ENCODE results near the gene ELAPOR1.
A peak's percentile ranks its signal among the peaks of the same experiment; 100 is the strongest.

The ELAPOR1 gene

GRCh38 chr1:109083923-109084322, 30.0 kb upstream of the ELAPOR1 start:
- Histone ChIP-seq H3K36me3 (ENCODE audit: control insufficient read depth, insufficient read depth, low read length) (no peaks in the 10 kb centered on the region), H3K27ac (ENCODE audit: insufficient read depth, low read length, poor library complexity, severe bottlenecking) (no peak overlapping the region)

GRCh38 chr1:109084563-109085517, 29.1 kb upstream of the ELAPOR1 start:
- H3K27me3 ChIP-seq (replicated peaks; ENCODE audit: control insufficient read depth, insufficient read depth, low read length, poor library complexity, severe bottlenecking), result no peaks in the 10 kb centered on the region
- no peaks in the 10 kb centered on the region for H3K36me3 ChIP-seq (ENCODE audit: control insufficient read depth, insufficient read depth, low read length)
- H3K4me3 ChIP-seq (ENCODE audit: insufficient read depth, low read depth, low read length, poor library complexity, severe bottlenecking), result no peak overlapping the region
- H3K9me3 ChIP-seq (ENCODE audit: control insufficient read depth, low read length), result no peaks in the 10 kb centered on the region
- H3K4me1 ChIP-seq (ENCODE audit: control insufficient read depth, insufficient read depth, low read length, poor library complexity, severe bottlenecking), result no peaks in the 10 kb centered on the region
- DNase-seq, result no peak
- H3K27ac ChIP-seq (ENCODE audit: insufficient read depth, low read length, poor library complexity, severe bottlenecking), result no peak overlapping the region

More at GRCh38 chr1:109083923-109084322, 30.0 kb upstream of the ELAPOR1 start:
- Histone ChIP-seq H3K4me1 (ENCODE audit: control insufficient read depth, insufficient read depth, low read length, poor library complexity, severe bottlenecking) (no peaks in the 10 kb centered on the region), H3K4me3 (ENCODE audit: insufficient read depth, low read depth, low read length, poor library complexity, severe bottlenecking) (no peak overlapping the region), H3K27me3 (replicated peaks; ENCODE audit: control insufficient read depth, insufficient read depth, low read length, poor library complexity, severe bottlenecking) (no peaks in the 10 kb centered on the region), H3K9me3 (ENCODE audit: control insufficient read depth, low read length) (no peaks in the 10 kb centered on the region)
- no peak for DNase-seq

- Histone ChIP-seq H3K9me3 (ENCODE audit: control insufficient read depth, low read length) (no peaks in the 10 kb centered on the region), H3K27me3 (replicated peaks; ENCODE audit: control insufficient read depth, insufficient read depth, low read length, poor library complexity, severe bottlenecking) (no peaks in the 10 kb centered on the region), H3K27ac (ENCODE audit: insufficient read depth, low read length, poor library complexity, severe bottlenecking) (peak overlapping the region; percentile 91), H3K36me3 (ENCODE audit: control insufficient read depth, insufficient read depth, low read length) (peaks cover 11% of the 10 kb centered on the region), H3K4me1 (ENCODE audit: control insufficient read depth, insufficient read depth, low read length, poor library complexity, severe bottlenecking) (peaks cover 20% of the 10 kb centered on the region), H3K4me3 (ENCODE audit: insufficient read depth, low read depth, low read length, poor library complexity, severe bottlenecking) (peak overlapping the region; percentile 82)
- no peak for DNase-seq
Measured at GRCh38 chr1:109089242-109090015, 24.5 kb upstream of the ELAPOR1 start.

- H3K9me3 ChIP-seq (ENCODE audit: control insufficient read depth, low read length), result no peaks in the 10 kb centered on the region
- H3K27me3 ChIP-seq (replicated peaks; ENCODE audit: control insufficient read depth, insufficient read depth, low read length, poor library complexity, severe bottlenecking), result no peaks in the 10 kb centered on the region
- DNase-seq, result peak; percentile 73 to 79 (median 78)
- peaks cover 20% of the 10 kb centered on the region for H3K36me3 ChIP-seq (ENCODE audit: control insufficient read depth, insufficient read depth, low read length)
- H3K27ac ChIP-seq (ENCODE audit: insufficient read depth, low read length, poor library complexity, severe bottlenecking), result peak within 1 kb of the TSS; percentile 91
- peaks cover 20% of the 10 kb centered on the region for H3K4me1 ChIP-seq (ENCODE audit: control insufficient read depth, insufficient read depth, low read length, poor library complexity, severe bottlenecking)
- peak within 1 kb of the TSS; percentile 82 for H3K4me3 ChIP-seq (ENCODE audit: insufficient read depth, low read depth, low read length, poor library complexity, severe bottlenecking)
Measured at GRCh38 chr1:109090196-109091077, 23.5 kb upstream of the ELAPOR1 start, which contains the start of gene TMEM167B. Gene TMEM167B, plus strand, starts transcription at chr1:109090764. Its CDS starts 109 bp downstream, at chr1:109090873.

- no peaks in the 10 kb centered on the region for H3K27me3 ChIP-seq (replicated peaks; ENCODE audit: control insufficient read depth, insufficient read depth, low read length, poor library complexity, severe bottlenecking)
- H3K4me3 ChIP-seq (ENCODE audit: insufficient read depth, low read depth, low read length, poor library complexity, severe bottlenecking), result peak overlapping the region; percentile 82
- H3K9me3 ChIP-seq (ENCODE audit: control insufficient read depth, low read length), result no peaks in the 10 kb centered on the region
- H3K27ac ChIP-seq (ENCODE audit: insufficient read depth, low read length, poor library complexity, severe bottlenecking), result peak overlapping the region; percentile 91
- peaks cover 27% of the 10 kb centered on the region for H3K36me3 ChIP-seq (ENCODE audit: control insufficient read depth, insufficient read depth, low read length)
- no peak for DNase-seq
- peaks cover 20% of the 10 kb centered on the region for H3K4me1 ChIP-seq (ENCODE audit: control insufficient read depth, insufficient read depth, low read length, poor library complexity, severe bottlenecking)
Measured at GRCh38 chr1:109091078-109091838, 22.7 kb upstream of the ELAPOR1 start.

- Histone ChIP-seq H3K4me1 (ENCODE audit: control insufficient read depth, insufficient read depth, low read length, poor library complexity, severe bottlenecking) (peaks cover 20% of the 10 kb centered on the region), H3K4me3 (ENCODE audit: insufficient read depth, low read depth, low read length, poor library complexity, severe bottlenecking) (peak overlapping the region; percentile 82), H3K27me3 (replicated peaks; ENCODE audit: control insufficient read depth, insufficient read depth, low read length, poor library complexity, severe bottlenecking) (no peaks in the 10 kb centered on the region), H3K36me3 (ENCODE audit: control insufficient read depth, insufficient read depth, low read length) (peaks cover 27% of the 10 kb centered on the region), H3K9me3 (ENCODE audit: control insufficient read depth, low read length) (no peaks in the 10 kb centered on the region), H3K27ac (ENCODE audit: insufficient read depth, low read length, poor library complexity, severe bottlenecking) (peak overlapping the region; percentile 91)
- no peak for DNase-seq
Measured at GRCh38 chr1:109091839-109092193, 22.1 kb upstream of the ELAPOR1 start.

GRCh38 chr1:109094377-109094803, 19.5 kb upstream of the ELAPOR1 start:
- Histone ChIP-seq H3K4me1 (ENCODE audit: control insufficient read depth, insufficient read depth, low read length, poor library complexity, severe bottlenecking) (peaks cover 20% of the 10 kb centered on the region), H3K36me3 (ENCODE audit: control insufficient read depth, insufficient read depth, low read length) (peaks cover 27% of the 10 kb centered on the region), H3K9me3 (ENCODE audit: control insufficient read depth, low read length) (no peaks in the 10 kb centered on the region), H3K4me3 (ENCODE audit: insufficient read depth, low read depth, low read length, poor library complexity, severe bottlenecking) (no peak overlapping the region), H3K27me3 (replicated peaks; ENCODE audit: control insufficient read depth, insufficient read depth, low read length, poor library complexity, severe bottlenecking) (no peaks in the 10 kb centered on the region), H3K27ac (ENCODE audit: insufficient read depth, low read length, poor library complexity, severe bottlenecking) (no peak overlapping the region)
- no peak for DNase-seq

GRCh38 chr1:109094871-109095270, 19.0 kb upstream of the ELAPOR1 start:
- H3K36me3 ChIP-seq (ENCODE audit: control insufficient read depth, insufficient read depth, low read length), result peaks cover 27% of the 10 kb centered on the region
- no peak overlapping the region for H3K4me3 ChIP-seq (ENCODE audit: insufficient read depth, low read depth, low read length, poor library complexity, severe bottlenecking)
- DNase-seq, result no peak
- no peaks in the 10 kb centered on the region for H3K9me3 ChIP-seq (ENCODE audit: control insufficient read depth, low read length)
- H3K27ac ChIP-seq (ENCODE audit: insufficient read depth, low read length, poor library complexity, severe bottlenecking), result no peak overlapping the region
- H3K27me3 ChIP-seq (replicated peaks; ENCODE audit: control insufficient read depth, insufficient read depth, low read length, poor library complexity, severe bottlenecking), result no peaks in the 10 kb centered on the region
- peaks cover 20% of the 10 kb centered on the region for H3K4me1 ChIP-seq (ENCODE audit: control insufficient read depth, insufficient read depth, low read length, poor library complexity, severe bottlenecking)

GRCh38 chr1:109095631-109096030, 18.3 kb upstream of the ELAPOR1 start:
- H3K27ac ChIP-seq (ENCODE audit: insufficient read depth, low read length, poor library complexity, severe bottlenecking), result no peak overlapping the region
- no peak for DNase-seq

More at GRCh38 chr1:109095631-109096030, 18.3 kb upstream of the ELAPOR1 start:
- Histone ChIP-seq H3K4me3 (ENCODE audit: insufficient read depth, low read depth, low read length, poor library complexity, severe bottlenecking) (no peak overlapping the region), H3K9me3 (ENCODE audit: control insufficient read depth, low read length) (no peaks in the 10 kb centered on the region), H3K36me3 (ENCODE audit: control insufficient read depth, insufficient read depth, low read length) (peaks cover 27% of the 10 kb centered on the region), H3K4me1 (ENCODE audit: control insufficient read depth, insufficient read depth, low read length, poor library complexity, severe bottlenecking) (peaks cover 15% of the 10 kb centered on the region), H3K27me3 (replicated peaks; ENCODE audit: control insufficient read depth, insufficient read depth, low read length, poor library complexity, severe bottlenecking) (no peaks in the 10 kb centered on the region)
